Measurements from ENCODE around the gene SH3TC2.
A peak's percentile ranks its signal among the peaks of the same experiment; 100 is the strongest.

Gene SH3TC2

DNA sequence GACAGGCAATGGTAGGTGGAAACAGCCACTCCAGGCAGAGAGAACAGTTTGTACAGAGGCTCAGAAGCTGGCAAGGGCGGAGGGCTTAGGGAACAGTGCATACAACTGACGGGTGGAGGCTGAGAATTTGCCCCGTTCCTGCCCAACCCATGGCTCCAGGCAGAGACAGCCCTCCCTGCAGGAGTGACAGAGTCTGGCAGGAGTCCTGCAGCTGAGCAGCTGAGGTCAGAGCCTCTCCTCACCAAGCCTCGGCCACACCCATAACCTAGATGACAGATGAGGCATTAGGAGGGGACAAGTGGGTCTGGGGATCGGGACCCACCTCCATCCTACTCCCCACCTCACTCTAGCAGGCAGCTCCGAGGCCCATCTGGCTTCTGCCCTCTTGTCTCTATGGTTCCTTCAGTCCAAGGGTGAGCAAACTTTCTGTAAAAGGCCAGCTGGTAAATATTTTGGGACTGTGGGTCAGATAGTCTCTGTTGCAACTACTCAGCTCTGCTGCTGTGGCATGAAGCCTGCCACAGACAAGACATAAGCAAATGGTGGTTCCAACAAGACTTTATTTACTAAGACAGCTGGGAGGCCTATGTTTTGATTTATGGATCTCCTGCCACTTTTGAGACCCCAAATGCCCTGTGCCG, 83.7 kb downstream of the SH3TC2 start:
- no peaks in the 10 kb centered on the region for H3K9me3 Mint-ChIP-seq
- H3K36me3 Mint-ChIP-seq (ENCODE audit: insufficient read depth) = no peaks in the 10 kb centered on the region
- DNase-seq (no peak), ATAC-seq (replicated peaks) (no peak)
- no peak overlapping the region for H3K27ac Mint-ChIP-seq
- no peak overlapping the region for H3K4me3 Mint-ChIP-seq
- no peaks in the 10 kb centered on the region for H3K4me1 Mint-ChIP-seq (ENCODE audit: low read depth in 2 of 2)
- H3K27me3 Mint-ChIP-seq = peaks cover 12% of the 10 kb centered on the region in 2 donors

DNA sequence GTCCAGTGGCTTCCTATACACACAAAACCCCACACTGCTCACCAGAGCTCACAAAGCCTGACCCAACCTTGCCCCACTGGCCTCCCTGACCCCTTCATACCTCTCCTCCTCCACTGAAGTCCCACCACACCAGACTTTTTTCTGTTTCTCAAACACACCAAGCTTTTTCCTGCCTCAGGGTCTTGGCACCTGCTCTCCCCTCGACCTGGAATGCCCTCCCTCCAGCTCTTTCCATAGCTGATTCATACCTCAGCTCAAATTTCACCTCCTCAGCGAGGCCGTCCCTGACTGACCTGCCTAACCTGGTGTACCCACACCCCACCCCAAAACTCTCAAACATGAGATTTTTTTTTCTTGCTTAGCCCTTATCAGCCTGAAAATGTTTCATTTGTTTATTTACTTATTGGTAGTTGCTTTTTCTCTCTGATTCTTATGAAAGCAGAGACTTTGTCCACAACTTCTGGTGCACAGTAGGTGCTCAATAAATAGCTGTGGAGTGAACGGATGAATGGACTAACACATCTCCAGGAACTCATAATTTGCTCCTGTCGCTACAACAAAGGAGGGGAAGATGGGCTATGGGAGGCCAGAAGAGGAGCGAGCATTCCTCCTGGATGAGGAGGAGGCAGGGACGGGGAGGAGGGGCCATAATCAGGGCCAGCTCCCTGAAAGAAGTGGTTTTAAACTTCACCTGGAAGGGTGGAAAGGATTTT, 84.3 kb downstream of the SH3TC2 start:
- no peaks in the 10 kb centered on the region for H3K9me3 Mint-ChIP-seq
- no peak for DNase-seq
- no peak overlapping the region for H3K27ac Mint-ChIP-seq
- no peak overlapping the region for H3K4me3 Mint-ChIP-seq
- no peaks in the 10 kb centered on the region for H3K36me3 Mint-ChIP-seq (ENCODE audit: insufficient read depth)
- no peaks in the 10 kb centered on the region for H3K4me1 Mint-ChIP-seq (ENCODE audit: low read depth in 2 of 2)
- H3K27me3 Mint-ChIP-seq = peaks cover 12% of the 10 kb centered on the region in 2 donors
- ATAC-seq (replicated peaks) = no peak

DNA sequence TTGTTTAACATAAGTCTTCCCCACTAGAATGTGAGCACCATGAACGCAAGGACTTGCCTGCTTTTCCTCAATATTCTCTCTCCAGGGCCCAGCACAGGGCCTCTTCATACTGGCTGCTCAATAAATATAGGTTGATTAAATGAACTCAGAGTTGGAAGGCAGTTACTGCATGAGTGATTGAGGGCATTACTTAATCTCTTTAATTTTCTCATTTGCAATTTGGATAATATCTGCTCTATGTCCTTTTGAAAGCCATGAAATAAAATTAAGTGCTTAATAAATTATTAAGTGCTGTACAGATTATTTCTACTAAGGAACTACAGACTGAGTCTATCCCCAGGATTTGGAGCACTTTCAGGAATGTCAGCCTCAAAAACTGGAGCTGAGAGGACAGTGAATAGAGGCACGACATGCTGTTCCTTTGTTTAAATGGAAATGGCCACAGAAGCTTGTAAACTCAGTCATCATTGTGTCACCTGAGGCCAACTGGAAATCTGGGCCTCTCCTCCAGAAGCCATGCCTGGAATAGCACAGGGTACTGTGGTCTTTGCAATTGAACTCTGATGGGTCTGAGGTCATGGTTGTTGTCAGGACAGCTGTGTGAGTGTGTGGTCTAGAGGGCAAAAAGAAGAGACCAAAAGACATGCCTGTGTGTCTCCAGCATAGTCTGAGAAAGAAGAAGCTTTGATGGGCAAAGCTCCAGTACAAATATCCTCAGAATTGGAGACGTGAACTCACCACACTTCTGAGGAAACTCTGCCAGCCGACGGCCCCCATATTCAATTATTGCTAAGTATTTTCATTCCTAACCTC, 86.1 kb downstream of the SH3TC2 start:
- H3K4me1 Mint-ChIP-seq (ENCODE audit: low read depth in 2 of 2) = no peaks in the 10 kb centered on the region
- no peak overlapping the region for H3K4me3 Mint-ChIP-seq
- ATAC-seq (replicated peaks) = no peak
- peaks cover 12 to 17% of the 10 kb centered on the region in 2 donors for H3K27me3 Mint-ChIP-seq
- H3K9me3 Mint-ChIP-seq = no peaks in the 10 kb centered on the region
- H3K36me3 Mint-ChIP-seq (ENCODE audit: insufficient read depth) = no peaks in the 10 kb centered on the region
- DNase-seq = no peak
- H3K27ac Mint-ChIP-seq = no peak overlapping the region

DNA sequence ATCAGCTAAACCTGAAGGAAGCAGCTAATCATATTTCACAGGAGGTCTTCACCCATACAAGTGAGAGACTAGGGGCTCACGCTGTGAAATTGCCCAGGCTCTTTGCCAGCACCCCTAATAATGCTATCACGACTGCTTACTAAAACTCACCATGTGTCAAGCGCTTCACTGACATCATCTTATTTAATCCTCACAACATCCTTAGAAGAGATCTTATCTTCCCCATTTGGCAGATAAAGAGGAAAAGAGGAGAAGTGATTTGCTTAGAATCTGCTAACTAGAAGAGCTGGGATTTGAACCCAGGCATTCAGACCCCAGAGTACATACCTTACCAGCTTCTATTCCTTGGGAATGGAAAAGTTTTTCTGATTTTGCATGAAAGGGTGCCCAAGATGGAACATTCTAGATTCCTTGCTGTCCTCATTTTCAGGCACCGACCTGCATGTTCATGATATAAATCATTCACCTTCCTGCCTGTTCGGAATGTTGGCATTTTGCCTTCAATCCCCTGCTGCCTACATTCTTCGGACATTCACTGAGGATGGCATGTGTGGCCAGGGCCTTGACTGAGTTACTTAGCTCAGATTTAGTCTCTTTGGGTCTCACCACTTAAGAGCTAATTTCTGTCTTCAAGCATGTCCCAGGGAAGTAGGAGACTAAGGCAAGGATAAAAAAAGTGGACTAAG, 88.1 kb downstream of the SH3TC2 start:
- Mint-ChIP-seq H3K27ac (no peak overlapping the region), H3K36me3 (ENCODE audit: insufficient read depth) (no peaks in the 10 kb centered on the region), H3K4me3 (no peak overlapping the region), H3K4me1 (ENCODE audit: low read depth in 2 of 2) (no peaks in the 10 kb centered on the region), H3K27me3 (peaks cover 6 to 17% of the 10 kb centered on the region in 2 donors), H3K9me3 (no peaks in the 10 kb centered on the region)
- DNase-seq = no peak
- ATAC-seq (replicated peaks) = no peak

DNA sequence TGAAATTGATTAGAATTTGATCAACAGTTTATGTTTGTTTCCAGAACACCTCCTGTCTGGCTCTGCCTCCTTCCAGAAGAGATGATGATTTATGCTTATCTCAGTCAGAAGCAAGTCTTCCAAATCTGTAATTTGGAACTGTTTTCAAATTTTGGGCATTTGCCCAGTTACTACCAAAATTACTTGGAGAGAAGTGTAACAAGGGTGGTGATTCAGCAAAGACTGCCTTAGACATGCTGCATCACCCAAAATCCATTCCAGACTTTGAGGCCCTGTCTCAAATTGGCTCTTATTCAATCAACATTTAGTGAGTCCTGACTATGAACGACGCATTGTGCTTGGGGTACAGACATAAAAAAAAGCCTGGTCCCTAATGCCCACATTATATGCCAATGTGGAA, 89.4 kb downstream of the SH3TC2 start:
- H3K4me3 Mint-ChIP-seq = no peak overlapping the region
- no peaks in the 10 kb centered on the region for H3K9me3 Mint-ChIP-seq
- no peak for DNase-seq
- no peaks in the 10 kb centered on the region for H3K36me3 Mint-ChIP-seq (ENCODE audit: insufficient read depth)
- no peak overlapping the region for H3K27ac Mint-ChIP-seq
- ATAC-seq (replicated peaks) = no peak
- H3K27me3 Mint-ChIP-seq = peaks cover under 1 to 11% of the 10 kb centered on the region in 2 donors
- H3K4me1 Mint-ChIP-seq (ENCODE audit: low read depth in 2 of 2) = no peaks in the 10 kb centered on the region

DNA sequence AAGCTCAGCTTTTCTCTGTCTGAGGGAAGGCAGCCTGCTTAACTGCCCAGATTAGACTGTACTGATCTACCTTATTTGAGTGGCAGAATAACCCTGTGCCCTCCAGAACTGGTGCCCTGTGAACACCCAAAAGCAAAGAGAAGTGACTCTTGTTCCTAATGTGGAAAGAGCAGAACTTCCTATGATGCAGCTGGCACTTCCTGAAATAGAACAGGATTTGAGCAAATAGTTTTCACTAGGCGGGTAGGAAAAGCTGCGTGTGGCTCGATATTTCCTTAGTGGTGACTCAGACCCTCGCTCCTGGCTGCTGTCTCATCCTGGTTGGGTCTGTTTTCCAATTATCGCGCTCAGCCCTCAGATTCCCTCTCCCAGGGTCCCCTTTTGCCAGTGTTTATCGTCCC, 89.9 kb downstream of the SH3TC2 start:
- no peak overlapping the region for H3K4me3 Mint-ChIP-seq

DNA sequence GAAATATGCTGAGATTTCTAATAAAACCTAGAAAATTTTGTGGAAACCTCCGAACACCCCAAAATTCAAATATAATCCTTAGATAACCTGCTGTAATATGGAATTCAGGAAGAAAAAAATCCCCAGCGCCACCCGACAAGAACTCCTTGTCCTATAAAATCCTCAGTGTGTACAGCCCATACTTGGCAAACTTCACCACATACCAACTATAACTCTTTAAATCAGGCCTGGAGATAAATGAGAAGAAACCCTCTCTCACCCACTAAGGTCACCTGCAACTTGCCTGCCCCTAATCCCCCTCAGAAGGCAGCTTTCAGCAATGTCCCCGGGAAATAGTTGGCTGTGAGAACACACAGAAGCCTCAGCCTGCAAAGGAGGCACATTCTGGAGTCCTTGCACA, 90.5 kb downstream of the SH3TC2 start:
- Mint-ChIP-seq H3K27me3 (peaks cover 0 to 6% of the 10 kb centered on the region in 2 donors), H3K9me3 (no peaks in the 10 kb centered on the region), H3K4me3 (no peak overlapping the region), H3K4me1 (ENCODE audit: low read depth in 2 of 2) (no peaks in the 10 kb centered on the region), H3K27ac (no peak overlapping the region), H3K36me3 (ENCODE audit: insufficient read depth) (no peaks in the 10 kb centered on the region)
- DNase-seq (no peak), ATAC-seq (replicated peaks) (no peak)

More for the DNA sequence above, 89.9 kb downstream of the SH3TC2 start:
- ATAC-seq (replicated peaks) = no peak
- no peak overlapping the region for H3K27ac Mint-ChIP-seq
- H3K9me3 Mint-ChIP-seq = no peaks in the 10 kb centered on the region
- no peaks in the 10 kb centered on the region for H3K4me1 Mint-ChIP-seq (ENCODE audit: low read depth in 2 of 2)
- no peak for DNase-seq
- H3K36me3 Mint-ChIP-seq (ENCODE audit: insufficient read depth) = no peaks in the 10 kb centered on the region
- peaks cover 0 to 6% of the 10 kb centered on the region in 2 donors for H3K27me3 Mint-ChIP-seq

DNA sequence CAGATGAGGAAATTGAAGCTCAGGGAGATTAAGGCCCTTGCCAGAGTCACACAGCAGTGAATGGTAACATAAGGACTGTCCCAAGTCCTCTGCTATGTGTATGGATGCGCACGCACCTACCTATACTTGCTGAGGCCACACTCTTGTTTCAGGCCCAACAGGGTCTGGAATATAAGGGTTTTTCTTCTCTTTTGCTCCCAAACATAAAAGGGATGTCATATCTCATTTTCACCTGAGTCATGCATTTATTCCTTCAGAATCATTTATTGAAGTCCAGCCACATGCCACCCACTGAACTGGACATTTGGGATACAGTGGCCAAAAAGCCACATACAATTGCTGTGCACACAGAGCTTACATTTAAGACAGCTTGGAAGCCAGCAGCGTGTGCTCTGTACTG, 92.0 kb downstream of the SH3TC2 start:
- peaks cover 0 to 6% of the 10 kb centered on the region in 2 donors for H3K27me3 Mint-ChIP-seq
- H3K4me1 Mint-ChIP-seq (ENCODE audit: low read depth in 2 of 2) = no peaks in the 10 kb centered on the region
- DNase-seq (no peak), ATAC-seq (replicated peaks) (no peak)
- H3K27ac Mint-ChIP-seq = no peak overlapping the region
- no peak overlapping the region for H3K4me3 Mint-ChIP-seq
- no peaks in the 10 kb centered on the region for H3K36me3 Mint-ChIP-seq (ENCODE audit: insufficient read depth)
- H3K9me3 Mint-ChIP-seq = no peaks in the 10 kb centered on the region

DNA sequence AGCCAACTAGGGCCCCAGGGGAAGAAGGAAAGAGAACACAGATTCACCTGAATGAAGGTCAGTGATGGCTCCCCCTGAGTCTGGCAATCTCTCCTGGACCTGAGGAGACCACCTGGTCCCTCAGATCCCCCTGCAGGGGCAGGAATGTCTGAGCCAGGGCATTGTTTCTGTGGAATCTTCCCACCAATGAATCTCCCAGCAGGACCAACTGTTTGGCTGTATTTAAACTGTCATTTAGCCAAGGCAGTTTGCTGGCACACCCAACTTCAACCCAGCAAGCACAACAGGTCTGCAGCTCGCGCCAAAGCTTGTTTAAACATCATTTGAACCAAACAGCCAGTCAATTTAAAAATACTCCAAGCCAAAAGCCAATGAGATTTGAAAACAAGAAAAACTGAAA, 92.6 kb downstream of the SH3TC2 start:
- Mint-ChIP-seq H3K4me1 (ENCODE audit: low read depth in 2 of 2) (no peaks in the 10 kb centered on the region), H3K4me3 (no peak overlapping the region), H3K27me3 (peaks cover 0 to 6% of the 10 kb centered on the region in 2 donors), H3K9me3 (no peaks in the 10 kb centered on the region), H3K36me3 (ENCODE audit: insufficient read depth) (no peaks in the 10 kb centered on the region), H3K27ac (no peak overlapping the region)
- DNase-seq (no peak), ATAC-seq (replicated peaks) (no peak)

DNA sequence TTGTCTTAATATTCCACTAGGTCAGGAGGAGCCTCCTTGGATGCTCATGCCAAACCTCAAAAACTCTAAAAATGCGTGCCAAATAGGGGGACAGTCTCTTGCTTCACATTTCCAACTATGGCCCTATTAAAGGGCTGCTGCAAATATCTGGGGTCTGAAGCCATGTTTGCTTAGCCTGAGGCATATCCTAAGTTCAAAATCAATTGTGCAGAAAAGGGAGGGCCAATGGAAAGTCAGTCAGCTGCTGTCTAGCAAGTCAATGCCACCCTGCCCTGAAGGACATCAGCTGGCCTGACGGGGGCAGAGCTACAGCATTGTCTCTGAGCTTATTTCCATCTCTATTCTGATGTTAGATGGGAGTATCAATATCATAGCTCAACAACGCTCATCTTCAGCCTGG, 93.6 kb downstream of the SH3TC2 start:
- Mint-ChIP-seq H3K9me3 (no peaks in the 10 kb centered on the region), H3K4me1 (ENCODE audit: low read depth in 2 of 2) (no peaks in the 10 kb centered on the region), H3K4me3 (no peak overlapping the region), H3K27me3 (peaks cover 0 to 6% of the 10 kb centered on the region in 2 donors), H3K27ac (no peak overlapping the region), H3K36me3 (ENCODE audit: insufficient read depth) (no peaks in the 10 kb centered on the region)
- ATAC-seq (replicated peaks) (no peak), DNase-seq (no peak)

DNA sequence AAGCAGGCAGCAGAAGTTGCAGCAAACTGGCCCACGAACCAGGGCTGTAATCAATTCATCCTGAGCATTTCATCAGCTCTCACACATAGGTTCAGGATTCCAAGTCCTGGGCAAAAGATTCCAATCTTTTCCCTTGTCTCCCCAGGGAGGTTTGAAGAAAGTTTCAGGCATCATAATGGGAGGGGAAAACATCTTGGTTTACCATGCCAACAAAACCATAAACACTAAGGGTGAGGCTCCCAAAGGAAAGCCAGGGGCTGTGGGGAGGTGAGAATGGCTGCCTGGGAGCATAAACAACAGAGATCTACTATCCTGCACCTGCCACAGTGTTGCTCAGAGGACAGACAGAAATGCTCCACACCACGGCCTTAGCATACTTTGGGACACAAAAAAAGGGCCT, 94.6 kb downstream of the SH3TC2 start:
- Mint-ChIP-seq H3K27me3 (peaks cover 0 to 6% of the 10 kb centered on the region in 2 donors), H3K4me3 (no peak overlapping the region), H3K4me1 (ENCODE audit: low read depth in 2 of 2) (peaks cover 4 to 6% of the 10 kb centered on the region in 2 donors), H3K9me3 (no peaks in the 10 kb centered on the region), H3K36me3 (ENCODE audit: insufficient read depth) (no peaks in the 10 kb centered on the region), H3K27ac (no peak overlapping the region)
- DNase-seq (no peak), ATAC-seq (replicated peaks) (no peak)

DNA sequence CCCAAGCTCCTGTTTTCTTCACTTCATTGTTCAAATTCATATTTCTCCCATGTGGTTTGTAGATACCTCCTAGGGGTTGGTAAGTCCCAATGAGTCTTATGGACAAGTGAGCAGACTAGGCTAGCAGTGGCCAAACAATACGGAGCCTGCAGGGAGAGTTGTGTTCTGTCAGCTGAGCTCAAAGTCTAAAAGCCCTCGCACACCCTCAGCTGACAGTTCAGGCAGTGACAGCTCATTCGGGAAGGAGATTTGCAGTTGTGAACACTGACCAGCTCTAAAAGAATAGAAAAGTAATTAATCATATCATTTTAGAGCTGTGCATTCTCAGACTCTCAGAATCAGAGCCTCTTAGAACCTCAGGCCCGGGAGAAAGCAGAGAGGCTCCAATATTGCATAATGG, 95.1 kb downstream of the SH3TC2 start:
- no peaks in the 10 kb centered on the region for H3K36me3 Mint-ChIP-seq (ENCODE audit: insufficient read depth)
- no peaks in the 10 kb centered on the region for H3K9me3 Mint-ChIP-seq
- peaks cover 0 to 3% of the 10 kb centered on the region in 2 donors for H3K27me3 Mint-ChIP-seq
- peak overlapping the region in 1 of 2 donors; percentile 38 for H3K27ac Mint-ChIP-seq
- no peak for ATAC-seq (replicated peaks)
- peaks cover 4 to 6% of the 10 kb centered on the region in 2 donors for H3K4me1 Mint-ChIP-seq (ENCODE audit: low read depth in 2 of 2)
- no peak overlapping the region for H3K4me3 Mint-ChIP-seq
- DNase-seq = no peak

DNA sequence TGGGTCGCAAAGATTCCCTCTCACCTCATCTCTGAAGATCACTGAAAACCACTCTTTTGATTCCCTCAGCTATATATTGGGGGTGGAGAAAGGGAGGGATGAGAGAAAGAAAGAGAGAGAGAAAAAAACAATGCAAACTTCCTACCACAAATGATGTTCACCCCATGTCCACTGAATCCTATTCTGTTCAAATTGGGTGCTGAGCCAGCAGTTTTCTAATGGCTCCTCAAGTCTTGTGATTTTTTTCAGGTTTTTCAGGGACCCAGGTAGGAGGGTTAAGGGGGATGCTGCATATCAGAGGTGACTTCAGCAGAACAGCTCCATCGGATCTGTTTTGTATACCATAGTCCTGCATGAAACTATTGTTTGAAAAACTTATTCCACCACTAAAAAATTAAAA, 95.9 kb downstream of the SH3TC2 start:
- Mint-ChIP-seq H3K27ac (no peak overlapping the region), H3K27me3 (no peaks in the 10 kb centered on the region), H3K36me3 (ENCODE audit: insufficient read depth) (no peaks in the 10 kb centered on the region), H3K9me3 (no peaks in the 10 kb centered on the region), H3K4me1 (ENCODE audit: low read depth in 2 of 2) (peaks cover 4 to 6% of the 10 kb centered on the region in 2 donors), H3K4me3 (no peak overlapping the region)
- DNase-seq (no peak), ATAC-seq (replicated peaks) (no peak)

All from effector memory CD8-positive, alpha-beta T cell (primary cell).